ACHN (cell line): ENCODE results near the gene TAX1BP3.

Experiments
- DNase-seq: peaks from one replicate; pipeline ENCODE4 v3.0.0-alpha.2; 2015
- in situ Hi-C: cut with HindIII; loops from 2 replicates; pipeline ENCODE4 v1.10.0; 2017; ENCODE audit warnings: low sequenced_read_pairs, low pct_ligation_motif_present, low pct_unique_long_range_greater_than_20kb

TAX1BP3 gene

DNA sequence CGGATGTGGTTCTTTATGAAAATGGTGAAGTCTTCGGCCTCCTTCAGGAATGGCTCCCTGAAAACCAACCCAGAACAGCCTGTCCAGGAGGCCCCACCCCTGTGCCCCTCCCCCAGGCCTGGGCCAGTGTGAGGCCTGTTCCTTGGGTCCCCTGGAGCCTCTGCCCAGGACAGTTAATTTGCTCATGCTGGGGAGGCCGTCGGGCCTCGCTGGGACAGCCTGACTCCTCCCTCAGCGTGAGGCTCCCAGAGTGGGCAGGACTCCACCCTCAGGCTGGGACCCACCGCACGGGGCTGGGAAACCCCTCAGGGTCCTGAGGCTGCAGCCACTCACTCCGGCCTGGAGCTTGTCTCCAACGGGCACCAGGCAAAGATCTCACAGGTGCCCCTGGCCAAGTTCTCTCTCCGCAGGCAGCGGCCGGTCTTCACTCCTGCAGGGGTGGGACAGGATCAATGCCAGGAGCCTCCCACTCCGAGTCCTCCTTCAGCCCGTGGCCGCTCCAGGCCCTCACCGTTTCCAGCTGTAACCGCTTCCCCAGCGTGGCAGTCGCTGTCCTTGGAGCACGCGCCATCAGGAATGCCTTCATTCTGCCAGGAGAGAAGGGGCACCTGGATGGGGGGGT, 21.8 kb upstream of the TAX1BP3 start:
- in situ Hi-C loops, result no loop called here
- no peak for DNase-seq

GRCh38 chr17:3689262-3690093, 21.1 kb upstream of the TAX1BP3 start:
- in situ Hi-C loops, result no loop called here
- no peak for DNase-seq

GRCh38 chr17:3688852-3689261, 20.5 kb upstream of the TAX1BP3 start:
- no peak for DNase-seq
- in situ Hi-C loops, result no loop called here

- DNase-seq, result no peak
- in situ Hi-C loops, result no loop called here
Observed at GRCh38 chr17:3688027-3688553, 19.7 kb upstream of the TAX1BP3 start.

- in situ Hi-C loops, result no loop called here
- DNase-seq, result no peak
Observed at GRCh38 chr17:3685174-3685573, 16.8 kb upstream of the TAX1BP3 start.

GRCh38 chr17:3683054-3683511, 14.7 kb upstream of the TAX1BP3 start:
- DNase-seq, result peak; percentile 49
- in situ Hi-C loops, result no loop called here

- in situ Hi-C loops, result no loop called here
- no peak for DNase-seq
Observed at GRCh38 chr17:3682033-3682432, 13.7 kb upstream of the TAX1BP3 start.

DNA sequence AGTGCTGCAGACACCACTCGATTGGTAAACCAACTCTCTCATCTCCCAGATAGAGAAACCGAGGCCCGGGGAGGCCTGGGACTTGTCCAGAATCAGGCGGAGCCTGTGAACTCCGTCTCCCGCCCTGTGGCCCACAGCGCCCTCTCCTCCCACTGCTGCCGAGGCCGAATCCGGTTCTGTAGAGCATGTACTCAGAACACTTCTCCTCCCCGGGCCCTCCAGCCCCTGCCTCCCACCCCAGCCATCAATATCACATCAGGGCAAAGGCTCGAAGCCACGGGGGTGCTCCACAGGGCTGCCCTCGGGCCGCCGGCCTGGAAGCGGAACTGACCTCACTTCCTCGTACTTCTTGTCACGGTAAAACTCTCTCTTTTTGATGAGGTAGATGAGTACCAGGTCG, 13.2 kb upstream of the TAX1BP3 start:
- no peak for DNase-seq
- in situ Hi-C loops, result no loop called here

DNA sequence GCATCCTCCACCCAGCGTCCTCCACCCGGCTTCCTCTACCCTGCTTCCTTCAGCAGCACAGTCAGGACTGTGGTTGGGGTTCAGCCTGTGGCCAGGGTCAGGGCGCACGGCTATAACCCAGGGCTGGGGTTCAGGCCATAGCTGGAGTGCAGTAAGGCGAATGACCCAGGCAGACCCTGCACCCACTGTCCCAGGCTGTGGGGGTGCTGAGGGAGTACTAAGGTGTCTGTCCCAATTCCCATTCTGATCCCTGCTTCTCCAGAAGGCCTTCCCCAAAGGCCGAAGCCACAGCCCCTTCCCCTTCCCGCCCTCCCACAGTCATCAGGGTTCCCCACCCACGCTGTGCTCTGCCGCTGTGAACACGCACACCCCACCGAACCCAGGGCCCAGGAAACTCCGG, 12.7 kb upstream of the TAX1BP3 start:
- no peak for DNase-seq
- in situ Hi-C loops, result no loop called here

GRCh38 chr17:3679531-3680126, 11.3 kb upstream of the TAX1BP3 start:
- in situ Hi-C loops, result no loop called here
- no peak for DNase-seq

DNA sequence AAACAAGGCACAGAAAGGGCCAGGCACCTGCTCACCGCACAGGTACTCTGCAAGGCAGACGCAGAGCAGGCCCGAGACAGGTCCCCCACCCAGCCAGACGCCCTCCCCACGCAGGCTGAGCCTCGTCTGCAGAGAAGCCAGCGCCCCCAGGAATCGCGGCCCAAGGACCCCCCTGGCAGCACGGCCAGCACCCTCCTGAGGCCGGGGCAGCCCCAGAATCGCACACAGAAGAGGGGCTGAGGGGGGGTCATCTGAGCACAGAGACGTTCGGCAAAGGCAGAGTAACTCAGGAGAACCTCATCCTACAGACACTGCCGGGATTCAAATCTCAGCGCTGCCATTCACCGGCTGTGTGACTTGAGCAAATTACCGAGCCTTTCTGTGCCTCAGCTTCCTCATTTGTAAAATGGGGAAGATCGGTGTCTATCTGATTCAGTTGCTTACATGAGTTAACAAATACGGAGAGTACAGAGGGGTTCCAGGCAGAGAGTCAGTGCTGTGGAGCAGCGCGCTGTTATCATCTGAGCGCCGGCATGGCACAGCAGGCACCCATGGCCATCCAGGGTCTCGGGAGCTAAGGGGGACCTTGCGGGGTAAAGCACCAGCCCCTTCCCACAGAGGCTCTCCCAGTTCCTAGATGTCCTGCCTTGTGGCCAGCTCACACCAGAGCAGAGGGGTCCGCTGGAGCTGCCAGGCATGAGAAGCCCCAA, 10.6 kb upstream of the TAX1BP3 start:
- no peak for DNase-seq
- in situ Hi-C loops, result no loop called here

DNA sequence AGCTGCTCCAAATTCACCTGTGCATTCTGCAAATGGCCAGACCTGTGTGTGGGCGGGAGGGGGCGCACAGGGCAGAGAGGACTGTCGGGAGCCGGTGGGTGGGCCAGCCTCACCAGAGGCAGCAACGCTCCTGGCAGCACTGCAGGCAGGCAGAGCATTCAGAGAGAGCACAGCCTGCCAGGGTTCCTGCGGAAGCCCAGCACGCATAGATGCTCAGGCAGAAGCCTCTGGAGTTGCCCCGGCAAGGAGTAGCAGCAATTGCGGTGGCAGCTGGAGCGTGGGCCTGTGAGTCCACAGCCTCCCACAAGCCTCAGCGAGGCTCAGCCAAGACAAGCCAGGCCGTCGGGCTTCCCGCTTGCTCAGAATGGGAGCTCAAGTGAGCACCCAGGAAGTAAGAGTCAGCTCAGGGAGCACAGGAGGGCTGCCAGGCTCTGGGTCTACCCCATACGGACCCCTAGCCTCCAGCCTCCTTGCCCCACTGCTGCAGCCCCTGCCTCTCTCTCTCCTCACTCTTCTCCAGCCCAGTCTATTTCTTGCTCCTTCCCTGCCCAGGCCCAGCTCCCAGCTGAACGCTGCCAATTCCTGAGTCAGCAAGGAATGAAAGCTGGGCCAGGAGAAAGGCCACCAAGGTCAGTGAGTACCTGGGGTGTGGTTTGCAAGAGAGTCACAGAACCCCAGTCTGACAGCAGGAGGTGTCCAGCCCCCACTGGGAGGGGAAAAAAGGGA, 9.9 kb upstream of the TAX1BP3 start:
- in situ Hi-C loops, result no loop called here
- DNase-seq, result no peak

- no peak for DNase-seq
- in situ Hi-C loops, result no loop called here
Observed at GRCh38 chr17:3675886-3676285, 7.5 kb upstream of the TAX1BP3 start.

- in situ Hi-C loops, result no loop called here
- DNase-seq, result no peak
Observed at GRCh38 chr17:3672571-3672970, 4.2 kb upstream of the TAX1BP3 start.

DNA sequence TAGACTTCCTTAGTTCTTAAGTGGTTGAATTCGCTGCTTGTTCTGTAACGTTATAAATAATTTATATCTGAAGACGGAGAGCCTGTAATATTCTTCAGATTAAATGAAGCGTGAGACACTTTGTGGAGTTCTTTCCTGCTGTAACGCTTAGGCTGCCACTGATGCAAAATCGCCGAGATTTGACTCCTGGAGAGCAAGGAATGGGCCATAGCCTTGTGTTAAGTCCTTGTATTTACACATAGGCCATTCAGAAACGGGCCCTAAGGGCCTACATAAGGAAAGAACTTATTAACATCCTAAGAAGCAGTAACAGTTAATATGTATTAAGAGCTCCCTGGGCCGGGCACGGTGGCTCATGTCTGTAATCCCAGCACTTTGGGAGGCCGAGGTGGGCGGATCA, 1.2 kb upstream of the TAX1BP3 start:
- peak; percentile 14 for DNase-seq
- in situ Hi-C loops, result no loop called here

DNA sequence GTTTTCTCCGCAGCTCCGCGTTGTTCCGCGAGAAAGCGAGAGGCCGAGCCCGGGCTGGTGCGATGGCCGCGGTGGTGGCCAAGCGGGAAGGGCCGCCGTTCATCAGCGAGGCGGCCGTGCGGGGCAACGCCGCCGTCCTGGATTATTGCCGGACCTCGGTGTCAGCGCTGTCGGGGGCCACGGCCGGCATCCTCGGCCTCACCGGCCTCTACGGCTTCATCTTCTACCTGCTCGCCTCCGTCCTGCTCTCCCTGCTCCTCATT, 638 bp upstream of the TAX1BP3 start:
- in situ Hi-C loops, result no loop called here
- DNase-seq, result no peak

DNA sequence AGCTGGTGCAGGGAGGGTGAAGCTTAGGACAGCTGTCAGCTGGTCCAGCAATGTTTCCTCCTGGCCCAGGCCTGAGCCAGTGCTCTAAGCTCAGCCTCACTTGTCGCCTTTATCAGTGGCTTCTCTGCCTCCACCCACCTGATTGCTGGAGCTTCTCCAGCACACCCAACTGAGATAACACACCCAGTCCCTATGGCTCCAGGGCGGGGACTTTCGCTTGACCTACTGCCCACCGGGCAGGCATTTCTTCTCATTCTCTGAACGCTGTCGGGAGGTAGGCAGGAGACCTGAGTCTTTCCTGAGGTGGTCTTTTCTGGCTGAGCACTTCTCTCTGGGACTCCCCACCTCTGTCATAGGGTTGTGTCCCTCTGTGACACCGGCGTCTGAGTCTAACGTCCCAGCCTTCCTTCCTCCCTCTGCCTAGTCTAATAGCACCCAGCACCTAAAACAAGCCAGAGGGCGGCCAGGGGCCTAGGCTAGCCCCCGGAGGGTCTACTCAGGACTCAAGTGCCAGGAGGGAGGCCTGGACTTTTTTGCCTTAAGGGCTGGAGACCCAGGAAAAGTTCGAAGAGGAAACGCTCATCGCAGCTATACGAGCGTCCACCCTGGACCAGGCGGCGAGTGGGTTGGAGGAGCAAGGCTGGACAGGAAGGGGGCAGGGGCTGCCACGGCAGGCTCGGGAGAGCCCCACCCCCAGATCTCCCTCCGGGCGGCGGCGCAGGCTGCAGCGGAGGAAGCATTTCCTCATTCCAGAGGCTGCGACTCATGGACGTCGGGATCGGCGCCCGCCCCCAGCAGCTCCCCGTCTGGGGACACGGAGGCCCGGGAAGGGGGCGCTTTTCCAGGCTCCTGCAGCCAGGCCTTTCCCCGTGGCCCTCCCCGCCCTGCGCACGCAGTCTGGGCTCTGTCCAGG, 756 bp downstream of the TAX1BP3 start:
- peak; percentile 94 for DNase-seq
- in situ Hi-C loops, result no loop called here

- no peak for DNase-seq
- in situ Hi-C loops, result no loop called here
Observed at GRCh38 chr17:3666516-3666915, 1.9 kb downstream of the TAX1BP3 start.
